HEK293T (cell line): ENCODE results near the gene TBC1D5.

Source experiments
- ARNT ChIP-seq: fragments of 450-650 bp; IDR thresholded peaks from 2 replicates; pipeline ENCODE4 v1.6.1; 2017; ENCODE audit warnings: mild to moderate bottlenecking
- BHLHE40 ChIP-seq: fragments of 450-650 bp; IDR thresholded peaks from 2 replicates; pipeline ENCODE4 v1.6.1; 2016; ENCODE audit warnings: mild to moderate bottlenecking, moderate library complexity, borderline replicate concordance
- CTBP1 ChIP-seq: fragments of 450-650 bp; IDR thresholded peaks from 2 replicates; pipeline ENCODE4 v1.6.1; 2016; ENCODE audit warnings: borderline replicate concordance
- ELF4 ChIP-seq: fragments of 450-650 bp; IDR thresholded peaks from 2 replicates; pipeline ENCODE4 v1.6.1; 2017; ENCODE audit warnings: antibody characterized with exemption
- FOXA1 ChIP-seq: fragments of 450-650 bp; IDR thresholded peaks from 2 replicates; pipeline ENCODE4 v1.6.1; 2016; ENCODE audit warnings: mild to moderate bottlenecking
- FOXK2 ChIP-seq: fragments of 450-650 bp; IDR thresholded peaks from 2 replicates; pipeline ENCODE4 v1.6.1; 2016; ENCODE audit warnings: mild to moderate bottlenecking
- FOXM1 ChIP-seq: fragments of 450-650 bp; IDR thresholded peaks from 2 replicates; pipeline ENCODE4 v1.6.1; 2017; ENCODE audit warnings: mild to moderate bottlenecking, borderline replicate concordance
- HDGF ChIP-seq: fragments of 450-650 bp; IDR thresholded peaks from 2 replicates; pipeline ENCODE4 v1.6.1; 2017; ENCODE audit warnings: antibody characterized with exemption, borderline replicate concordance
- LEF1 ChIP-seq: fragments of 450-650 bp; IDR thresholded peaks from 2 replicates; pipeline ENCODE4 v1.6.1; 2017; ENCODE audit warnings: mild to moderate bottlenecking, borderline replicate concordance
- NFRKB ChIP-seq: fragments of 450-650 bp; IDR thresholded peaks from 2 replicates; pipeline ENCODE4 v1.6.1; 2016; ENCODE audit warnings: mild to moderate bottlenecking, moderate library complexity
- SP1 ChIP-seq: fragments of 450-650 bp; IDR thresholded peaks from 2 replicates; pipeline ENCODE4 v1.6.1; 2017
- SUZ12 ChIP-seq: fragments of 450-650 bp; IDR thresholded peaks from 2 replicates; pipeline ENCODE4 v1.6.1; 2016; ENCODE audit warnings: mild to moderate bottlenecking
- TARDBP ChIP-seq: fragments of 450-650 bp; IDR thresholded peaks from 2 replicates; pipeline ENCODE4 v1.6.1; 2016
- ZNF384 ChIP-seq: fragments of 450-650 bp; IDR thresholded peaks from 2 replicates; pipeline ENCODE4 v1.6.1; 2016

DNA sequence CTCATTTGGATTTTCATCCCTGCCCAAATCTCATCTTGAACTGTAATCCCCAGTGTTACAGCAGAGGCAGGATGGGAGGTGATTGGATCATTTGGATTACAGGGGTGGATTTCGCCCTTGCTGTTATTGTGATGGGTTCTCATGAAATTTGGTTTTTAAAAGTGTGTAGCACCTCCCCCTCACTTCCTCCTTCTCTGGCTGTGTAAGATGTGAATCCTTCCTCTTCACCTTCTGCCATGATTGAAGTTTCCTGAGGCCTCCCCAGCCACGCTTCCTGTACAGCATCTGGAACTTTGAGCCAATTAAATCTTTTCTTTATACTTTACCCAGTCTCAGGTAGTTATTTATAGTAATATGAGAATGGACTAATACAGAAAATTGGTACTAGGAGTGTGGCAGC lies 540.9 kb downstream of the TBC1D5 start:
- TF ChIP-seq FOXK2 (no peak), TARDBP (no peak), SP1 (no peak), FOXM1 (no peak), HDGF (no peak), ELF4 (no peak), CTBP1 (no peak), SUZ12 (no peak), FOXA1 (no peak), ZNF384 (no peak), ARNT (no peak), LEF1 (no peak), BHLHE40 (no peak), NFRKB (no peak)
